Measurements from ENCODE around the gene LAMA5.

Gene LAMA5

DNA sequence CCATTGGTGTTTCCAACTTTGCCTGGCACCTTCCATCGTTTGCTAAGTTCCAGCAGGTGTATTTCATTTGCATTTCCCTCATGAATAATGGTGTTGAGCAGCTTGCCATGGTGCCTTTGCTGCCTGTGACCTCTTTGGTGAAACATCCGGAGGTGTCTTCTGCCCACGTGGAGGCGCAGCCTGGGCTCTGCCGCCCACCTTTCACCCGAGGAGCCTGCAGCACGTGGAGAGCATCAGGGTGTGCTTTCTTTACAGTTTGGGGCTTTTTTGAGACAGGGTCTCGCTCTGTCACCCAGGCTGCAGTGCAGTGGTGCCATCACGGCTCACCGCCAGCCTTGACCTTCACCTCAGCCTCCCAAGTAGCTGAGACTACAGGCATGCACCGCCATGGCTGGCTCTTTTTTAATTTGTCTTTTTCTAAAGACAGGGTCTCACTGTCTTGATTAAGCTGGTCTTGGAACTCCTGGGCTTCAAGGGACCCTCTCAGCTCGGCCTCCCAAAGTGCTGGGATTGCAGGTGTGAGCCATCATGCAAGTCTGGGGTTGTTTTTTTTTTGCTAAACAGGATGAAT is 67.4 kb downstream of the LAMA5 start:
- DNase-seq: no peak

- no peak for DNase-seq
Observed at GRCh38 chr20:62298577-62299249, 68.4 kb downstream of the LAMA5 start.

DNA sequence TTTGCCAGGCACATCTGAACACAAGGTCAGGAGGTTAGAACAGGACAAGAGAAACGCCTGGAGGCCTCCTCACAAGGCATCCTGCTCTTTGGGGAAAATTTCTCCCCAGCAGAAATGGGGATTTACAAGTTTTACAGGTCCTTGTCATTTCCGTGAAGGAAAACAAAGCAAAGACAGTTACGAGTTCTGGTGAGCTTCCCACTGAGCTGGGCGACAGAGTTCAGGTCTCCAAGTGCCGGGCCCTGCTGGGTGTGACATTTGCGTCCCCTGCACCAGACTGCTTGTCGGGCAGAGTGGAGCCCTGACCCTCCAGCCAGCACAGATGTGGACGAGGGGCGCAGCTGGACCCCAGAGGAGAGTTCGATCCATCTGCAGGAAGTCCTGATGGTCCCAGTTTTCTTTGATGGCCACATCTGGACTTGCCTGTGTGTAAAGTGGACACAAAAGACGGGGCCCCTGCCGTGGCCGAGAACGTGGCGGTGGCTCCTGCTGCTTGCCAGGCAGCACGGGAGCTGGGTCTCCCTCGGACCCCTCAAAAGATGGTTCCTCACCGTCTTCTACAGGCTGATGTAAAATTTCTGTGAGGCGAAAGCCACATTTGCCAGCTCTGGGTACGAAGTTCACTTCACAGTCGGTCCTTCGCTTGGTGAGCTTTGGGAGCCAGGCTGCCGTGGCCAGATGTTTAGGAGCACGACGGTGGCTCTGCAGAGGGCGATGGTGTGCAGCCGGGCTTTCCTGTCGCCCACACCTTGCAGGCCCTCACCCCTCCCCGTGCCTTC is 69.5 kb downstream of the LAMA5 start:
- DNase-seq: no peak

DNA sequence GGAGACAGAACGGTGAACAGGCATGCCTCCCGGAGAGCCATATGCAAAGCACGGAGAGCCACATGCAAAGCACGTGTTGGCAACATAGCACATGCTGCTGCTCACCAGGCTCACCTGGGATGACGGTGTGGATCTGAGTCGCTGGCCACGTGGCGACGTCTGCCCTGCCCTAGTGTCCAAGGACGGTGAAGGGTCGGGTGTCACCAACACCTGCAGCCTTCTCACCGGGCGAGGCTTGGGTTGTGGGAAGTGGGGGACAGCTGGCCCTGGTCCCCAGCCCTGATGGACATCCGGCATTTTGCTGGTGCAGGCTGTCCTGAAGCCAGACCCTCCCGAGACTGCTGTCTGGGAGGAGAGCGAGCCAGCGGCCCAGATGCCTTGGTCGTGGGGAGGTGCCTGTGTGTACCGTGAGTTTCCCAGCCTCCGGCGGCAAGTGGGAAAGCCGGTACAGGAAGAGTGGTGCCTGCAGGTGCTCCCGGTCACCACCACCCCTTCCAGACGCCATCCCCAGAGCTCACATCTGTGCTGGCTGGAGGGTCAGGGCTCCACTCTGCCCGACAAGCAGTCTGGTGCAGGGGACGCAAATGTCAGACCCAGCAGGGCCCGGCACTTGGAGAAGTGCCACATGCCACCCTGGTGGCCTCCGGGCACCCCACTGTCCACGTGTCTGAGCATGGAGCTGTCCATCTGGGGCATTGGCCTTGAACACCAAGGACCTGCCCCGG is 70.2 kb downstream of the LAMA5 start:
- DNase-seq: no peak

- DNase-seq: no peak
Observed at GRCh38 chr20:62294516-62294915, 72.6 kb downstream of the LAMA5 start.

DNA sequence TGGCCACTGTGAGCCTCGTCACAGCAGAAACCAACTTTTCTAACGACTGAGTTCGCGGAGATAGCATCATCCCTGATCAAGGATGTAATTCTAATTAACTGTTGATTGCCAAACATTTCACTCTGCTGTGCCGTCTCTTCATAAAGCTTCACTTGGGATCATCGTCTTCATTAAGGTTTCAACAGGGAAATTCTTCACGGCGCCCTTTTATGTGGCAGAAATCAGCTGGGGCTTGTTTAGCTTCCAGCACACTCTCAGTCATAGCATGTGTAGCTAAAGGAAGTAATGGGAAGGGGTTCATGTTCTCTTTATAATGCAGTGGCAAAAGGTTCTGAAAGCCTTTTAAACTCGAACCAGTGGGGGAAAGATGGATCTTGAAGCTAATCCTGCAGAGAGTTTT is 73.2 kb downstream of the LAMA5 start:
- no peak for DNase-seq

DNA sequence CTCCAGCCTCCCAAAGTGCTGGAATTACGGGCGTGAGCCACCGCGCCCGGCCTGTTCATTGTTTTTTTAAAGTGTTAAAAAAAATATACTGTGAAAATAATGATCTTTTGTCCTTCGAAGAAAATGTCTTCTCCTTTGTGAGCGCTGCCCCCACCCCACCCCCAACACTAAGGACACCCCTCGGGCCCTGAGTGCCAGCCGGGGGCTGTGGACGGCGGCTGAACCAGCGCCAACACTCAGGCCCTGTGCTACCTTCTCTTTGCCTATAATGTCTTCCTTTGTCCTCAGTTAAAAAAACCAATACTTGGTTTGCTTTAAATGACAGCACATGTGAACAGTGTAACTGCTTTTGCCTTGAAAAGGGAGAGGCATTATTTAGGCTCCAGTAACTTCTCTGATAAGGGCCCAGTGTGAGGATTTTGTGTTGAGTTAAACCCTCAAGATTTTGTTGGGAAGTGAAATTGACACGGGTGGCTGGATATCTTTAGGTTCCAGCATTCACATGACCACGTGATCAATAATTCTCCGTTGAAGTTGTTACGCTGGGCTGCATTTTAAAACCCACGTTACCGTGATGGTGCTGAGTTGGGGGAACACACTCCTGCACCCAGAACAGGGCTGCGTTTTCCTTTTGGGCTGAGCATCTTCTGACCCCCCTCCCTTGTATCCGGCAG is 73.9 kb downstream of the LAMA5 start:
- DNase-seq: no peak

DNA sequence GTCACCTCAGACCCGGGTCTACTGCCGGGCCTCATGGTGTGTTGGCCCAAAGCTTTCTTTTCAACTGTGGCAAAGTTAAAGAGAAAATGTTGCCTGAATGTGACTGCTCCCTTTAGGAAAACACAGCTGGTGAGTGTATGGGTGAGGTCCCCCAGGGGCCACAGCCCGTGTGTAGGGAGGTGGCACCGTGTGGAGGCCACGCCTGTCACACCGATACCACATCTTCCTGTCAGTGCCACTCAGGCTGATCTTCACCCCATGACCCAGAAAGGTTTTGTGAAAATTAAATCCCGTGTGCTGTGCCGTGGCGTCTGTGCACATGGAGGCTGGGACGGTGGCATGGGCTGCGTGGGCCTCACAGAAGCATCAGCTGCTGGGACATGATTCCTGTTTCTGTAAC is 75.0 kb downstream of the LAMA5 start:
- no peak for DNase-seq

DNA sequence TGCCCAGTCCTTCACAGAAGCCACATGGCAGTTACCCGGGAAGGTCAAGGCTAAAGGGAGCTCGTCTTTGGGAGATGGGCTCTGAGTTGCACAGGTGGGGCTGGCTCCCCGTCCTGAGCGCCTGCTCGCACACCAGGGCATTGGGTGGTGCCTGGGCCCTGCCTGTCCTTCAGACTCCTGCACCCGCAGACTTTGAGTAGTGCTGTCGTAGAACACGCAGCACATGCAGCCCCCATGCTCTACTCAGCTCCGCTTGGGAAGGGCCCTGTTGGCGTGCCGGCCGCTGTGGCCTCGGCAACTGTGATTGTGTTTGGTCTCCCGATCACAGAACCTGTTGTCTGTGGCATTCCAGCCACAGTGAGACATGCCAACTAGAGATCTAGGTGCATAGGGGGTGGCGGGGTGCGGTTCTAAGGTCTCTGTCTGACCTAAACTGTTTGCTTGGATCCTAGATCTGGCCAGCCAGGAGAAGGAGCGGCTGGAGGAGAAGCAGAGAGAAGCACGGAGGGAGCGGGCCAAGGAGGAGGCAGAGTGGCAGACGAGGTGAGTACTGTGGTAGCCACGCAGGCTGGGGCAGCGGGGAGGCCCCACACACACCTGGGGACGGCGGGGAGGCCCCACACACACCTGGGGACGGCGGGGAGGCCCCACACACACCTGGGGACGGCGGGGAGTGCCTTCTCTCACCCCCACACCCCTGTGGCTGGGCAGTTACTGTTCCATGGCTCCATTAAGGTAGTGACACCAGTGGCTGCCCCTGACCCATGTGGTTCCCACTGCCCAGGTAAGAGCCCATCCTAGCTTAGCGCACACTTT is 75.7 kb downstream of the LAMA5 start:
- no peak for DNase-seq

- DNase-seq: no peak
Observed at GRCh38 chr20:62289898-62290297, 77.2 kb downstream of the LAMA5 start.

- DNase-seq: no peak
Observed at GRCh38 chr20:62289131-62289530, 78.0 kb downstream of the LAMA5 start.

DNA sequence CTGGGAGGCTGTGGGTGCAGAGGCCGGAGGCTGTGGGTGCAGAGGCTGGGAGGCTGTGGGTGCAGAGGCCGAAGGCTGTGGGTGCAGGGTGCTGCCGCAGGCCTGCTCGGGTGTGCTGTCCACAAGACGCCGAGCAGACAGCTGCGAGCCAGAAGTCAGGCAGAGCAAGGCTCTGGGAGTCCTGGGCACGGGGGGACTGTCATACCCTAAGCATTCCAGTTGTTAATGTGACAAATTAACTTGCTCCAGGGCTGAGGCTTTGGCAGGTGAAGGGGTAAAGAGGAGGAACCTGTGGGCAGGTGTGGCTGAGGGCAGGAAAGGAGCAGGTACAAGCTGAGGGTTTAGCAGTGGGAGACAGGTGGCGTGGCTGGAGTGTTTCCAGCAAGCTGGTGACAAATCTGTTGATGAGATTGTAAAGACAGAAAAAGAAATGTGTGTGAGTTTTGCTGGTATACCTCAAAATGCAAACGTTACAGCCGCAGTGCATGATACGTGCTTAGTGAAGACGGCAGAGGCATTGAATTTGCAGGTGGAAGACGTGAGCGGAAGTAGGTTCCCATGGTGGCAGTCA is 78.5 kb downstream of the LAMA5 start:
- DNase-seq: no peak

DNA sequence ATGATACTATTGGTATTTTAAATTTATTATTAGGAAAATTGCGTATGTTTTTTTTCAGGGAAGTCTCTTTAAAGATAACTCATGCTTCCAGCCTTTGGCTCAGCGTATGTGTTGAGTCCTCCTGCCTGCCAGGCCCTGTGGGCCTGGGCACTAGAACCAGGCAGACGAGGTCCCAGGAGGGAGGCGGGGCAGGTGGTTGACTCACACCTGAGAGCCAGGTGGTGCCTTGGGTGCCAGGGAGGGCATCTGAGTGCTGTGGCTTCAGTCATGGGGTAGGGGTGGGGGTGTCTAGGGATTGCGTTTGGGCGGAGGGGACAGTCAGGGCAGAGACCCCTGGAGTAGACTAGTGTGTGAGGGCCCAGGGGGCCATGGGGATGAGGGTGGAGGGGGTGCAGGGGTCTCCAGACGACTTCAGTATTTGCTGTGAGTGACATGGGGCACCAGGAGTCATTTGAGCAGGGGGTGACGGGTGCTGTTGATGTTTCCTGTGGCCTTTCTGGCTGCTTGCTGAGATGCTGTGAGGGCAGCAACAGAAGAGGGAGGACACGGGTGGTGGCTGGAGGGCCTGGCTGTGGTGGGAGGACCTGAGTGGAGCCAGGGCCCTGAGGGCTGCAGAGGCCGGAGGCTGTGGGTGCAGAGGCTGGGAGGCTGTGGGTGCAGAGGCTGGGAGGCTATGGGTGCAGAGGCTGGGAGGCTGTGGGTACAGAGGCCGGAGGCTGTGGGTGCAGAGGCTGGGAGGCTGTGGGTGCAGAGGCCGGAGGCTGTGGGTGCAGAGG is 79.2 kb downstream of the LAMA5 start:
- no peak for DNase-seq

DNA sequence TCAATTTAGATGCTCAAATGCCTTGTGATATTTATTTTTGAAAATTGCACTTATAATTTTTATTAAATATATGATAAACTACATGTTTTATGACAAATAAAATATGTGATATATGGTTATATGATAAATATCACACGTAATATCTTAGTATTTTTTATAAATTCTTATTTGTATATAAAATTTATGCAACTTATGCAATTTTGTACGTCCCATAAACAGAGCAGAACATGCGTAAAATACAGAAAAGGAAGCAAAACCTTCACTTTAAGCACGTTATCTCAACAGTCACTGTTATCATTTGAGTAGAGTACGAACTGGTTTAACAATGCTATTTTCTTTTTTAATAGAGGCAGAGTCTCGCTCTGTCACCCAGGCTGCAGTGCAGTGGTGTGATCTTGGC is 80.0 kb downstream of the LAMA5 start:
- DNase-seq: no peak

- no peak for DNase-seq
Observed at GRCh38 chr20:62286493-62287064, 80.5 kb downstream of the LAMA5 start.

DNA sequence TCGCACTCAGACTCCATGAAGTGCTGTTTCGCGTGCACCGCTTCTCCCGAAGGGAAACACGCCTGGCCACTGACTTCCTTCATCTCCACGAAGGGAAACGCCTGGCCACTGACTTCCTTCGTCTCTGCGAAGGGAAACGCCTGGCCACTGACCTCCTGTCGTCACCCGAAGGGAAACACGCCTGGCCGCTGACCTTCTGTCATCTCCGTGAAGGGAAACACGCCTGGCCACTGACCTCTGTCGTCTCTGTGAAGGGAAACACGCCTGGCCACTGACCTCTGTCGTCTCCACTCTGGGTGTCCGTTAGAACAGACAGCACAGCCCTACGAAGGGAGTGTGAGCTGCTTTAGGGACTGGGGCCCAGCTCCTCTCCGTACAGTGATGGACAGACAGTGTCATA is 81.4 kb downstream of the LAMA5 start:
- no peak for DNase-seq

DNA sequence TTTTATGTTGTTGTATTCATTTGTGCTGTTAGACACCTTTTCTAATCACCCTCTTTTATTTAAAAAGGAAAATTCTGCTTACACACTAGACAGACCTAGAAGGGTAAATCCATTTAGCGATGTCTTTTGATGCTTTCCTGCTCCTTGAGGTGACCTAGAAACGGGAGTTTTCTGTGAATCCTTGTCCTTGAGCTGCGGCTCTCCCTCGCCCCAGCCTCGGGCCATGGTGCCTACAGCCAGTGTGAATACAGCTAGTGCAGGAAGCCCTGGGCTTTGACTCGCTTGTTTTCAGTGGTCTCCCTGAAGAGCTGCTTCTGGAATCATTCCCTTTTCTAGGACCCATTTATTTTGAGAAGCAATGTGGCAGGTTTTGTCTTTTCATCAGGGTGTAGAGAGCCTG is 82.0 kb downstream of the LAMA5 start:
- no peak for DNase-seq

- DNase-seq: no peak
Observed at GRCh38 chr20:62284448-62284847, 82.7 kb downstream of the LAMA5 start.

DNA sequence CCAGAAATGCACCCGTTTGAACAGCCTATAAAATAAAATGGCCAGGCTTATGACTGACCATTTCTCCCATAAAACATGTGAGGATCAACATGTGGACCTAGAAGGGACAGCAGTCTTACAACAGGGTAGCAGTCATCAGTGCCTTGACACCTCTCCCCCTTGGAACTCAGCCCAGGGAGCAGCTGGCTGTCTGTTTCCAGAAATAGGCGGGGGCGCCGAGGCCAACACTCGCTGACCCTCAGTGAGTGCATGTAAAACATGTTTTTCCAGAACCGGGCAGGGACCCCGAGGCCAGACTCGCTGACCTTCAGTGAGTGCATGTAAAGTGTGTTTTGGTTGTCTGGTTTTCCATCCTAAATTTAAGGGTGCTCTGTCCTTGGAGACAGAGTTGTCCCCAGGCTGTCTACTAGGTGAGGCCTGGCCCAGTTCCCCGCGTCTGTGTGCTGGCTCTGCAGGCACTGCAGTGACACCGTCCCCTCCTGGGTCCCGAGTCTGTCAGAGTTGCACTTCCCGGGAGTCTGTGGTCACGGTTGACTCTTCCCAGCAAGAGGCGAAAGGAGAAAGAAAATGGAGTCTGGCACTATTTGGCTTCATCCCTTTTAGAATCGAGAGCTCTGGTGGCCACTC is 84.1 kb downstream of the LAMA5 start:
- DNase-seq: no peak

DNA sequence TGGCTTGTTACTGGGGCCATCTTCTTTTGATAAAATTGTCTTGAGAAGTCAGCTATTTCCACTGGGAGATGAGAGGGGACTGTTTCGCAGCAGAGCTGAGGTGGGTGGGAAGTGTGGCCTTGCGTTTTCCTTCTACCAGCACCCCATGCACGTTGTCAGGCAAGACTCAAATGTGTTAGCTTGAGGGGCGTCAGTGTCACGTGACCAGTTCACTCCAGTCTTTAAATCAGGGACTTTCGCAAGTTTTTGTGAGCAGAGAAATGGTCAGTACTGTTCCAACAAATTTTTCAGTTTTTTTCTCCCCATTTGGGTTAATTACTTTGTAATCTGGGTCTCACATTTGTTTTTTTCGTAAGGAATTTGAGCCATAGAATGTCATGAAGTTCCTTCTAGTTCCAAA is 85.0 kb downstream of the LAMA5 start:
- no peak for DNase-seq
